HG02938 (cell line): ENCODE data around the gene FAM53A.

Experiments
- ATAC-seq: cut with Tn5 transposase; IDR thresholded peaks from one replicate; pipeline ENCODE4 v1.9.1; 2021; ENCODE audit warnings: mild to moderate bottlenecking, moderate library complexity; ENCODE audit not compliant: unreplicated experiment

FAM53A gene

DNA sequence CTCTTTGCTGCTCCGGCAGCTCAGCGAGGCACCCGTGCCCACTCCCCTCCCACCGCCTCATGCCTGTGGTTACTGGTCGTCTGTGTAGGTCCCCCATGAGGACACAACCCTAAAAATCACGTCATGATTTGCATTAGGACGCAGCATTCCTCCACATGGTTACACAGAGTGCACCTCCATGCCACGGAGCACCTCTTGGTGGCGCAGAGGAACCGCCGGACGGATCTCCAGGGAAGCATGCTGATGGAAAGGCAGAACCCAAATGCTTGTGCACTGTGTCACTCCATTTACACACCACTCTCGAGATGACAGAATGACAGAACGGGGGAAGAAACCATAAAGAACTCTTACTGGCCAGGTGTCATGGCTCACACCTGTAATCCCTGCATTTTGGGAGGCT lies 22.4 kb downstream of the FAM53A start:
- ATAC-seq: no peak

DNA sequence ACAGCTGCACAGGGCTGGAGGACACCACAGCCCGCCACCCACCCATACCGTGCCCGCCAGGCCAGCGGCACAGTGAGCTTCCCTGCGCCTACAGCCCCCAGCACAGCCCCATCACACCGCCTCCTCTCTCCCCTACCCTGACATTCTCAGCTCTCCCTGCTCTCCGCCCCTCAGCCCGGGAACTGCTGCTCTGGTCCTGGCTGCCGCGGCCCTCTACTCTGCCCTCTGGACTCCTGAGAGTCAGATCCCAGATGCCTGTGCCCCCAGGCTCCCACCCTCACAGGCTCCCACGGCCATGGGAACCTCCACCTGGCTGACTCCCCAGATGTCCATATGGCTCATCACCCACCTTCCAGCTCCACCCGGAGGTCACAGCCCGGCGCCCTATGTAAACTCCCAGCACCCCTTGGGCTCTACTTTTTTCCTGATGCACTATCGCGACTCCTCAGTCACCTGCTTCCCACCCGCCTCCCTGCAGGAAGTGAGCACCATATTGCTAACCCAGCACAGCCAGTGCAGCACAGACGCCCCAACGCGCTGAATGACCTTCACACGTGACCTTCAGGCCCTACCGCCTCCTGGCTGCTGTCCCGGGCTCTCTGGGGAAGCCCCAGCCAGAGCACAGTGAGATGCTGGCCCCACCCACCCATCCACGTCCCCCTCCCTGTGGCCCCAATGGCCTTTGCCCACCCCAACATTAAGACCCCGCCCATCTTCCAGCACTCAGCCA lies 23.0 kb downstream of the FAM53A start:
- ATAC-seq: no peak

DNA sequence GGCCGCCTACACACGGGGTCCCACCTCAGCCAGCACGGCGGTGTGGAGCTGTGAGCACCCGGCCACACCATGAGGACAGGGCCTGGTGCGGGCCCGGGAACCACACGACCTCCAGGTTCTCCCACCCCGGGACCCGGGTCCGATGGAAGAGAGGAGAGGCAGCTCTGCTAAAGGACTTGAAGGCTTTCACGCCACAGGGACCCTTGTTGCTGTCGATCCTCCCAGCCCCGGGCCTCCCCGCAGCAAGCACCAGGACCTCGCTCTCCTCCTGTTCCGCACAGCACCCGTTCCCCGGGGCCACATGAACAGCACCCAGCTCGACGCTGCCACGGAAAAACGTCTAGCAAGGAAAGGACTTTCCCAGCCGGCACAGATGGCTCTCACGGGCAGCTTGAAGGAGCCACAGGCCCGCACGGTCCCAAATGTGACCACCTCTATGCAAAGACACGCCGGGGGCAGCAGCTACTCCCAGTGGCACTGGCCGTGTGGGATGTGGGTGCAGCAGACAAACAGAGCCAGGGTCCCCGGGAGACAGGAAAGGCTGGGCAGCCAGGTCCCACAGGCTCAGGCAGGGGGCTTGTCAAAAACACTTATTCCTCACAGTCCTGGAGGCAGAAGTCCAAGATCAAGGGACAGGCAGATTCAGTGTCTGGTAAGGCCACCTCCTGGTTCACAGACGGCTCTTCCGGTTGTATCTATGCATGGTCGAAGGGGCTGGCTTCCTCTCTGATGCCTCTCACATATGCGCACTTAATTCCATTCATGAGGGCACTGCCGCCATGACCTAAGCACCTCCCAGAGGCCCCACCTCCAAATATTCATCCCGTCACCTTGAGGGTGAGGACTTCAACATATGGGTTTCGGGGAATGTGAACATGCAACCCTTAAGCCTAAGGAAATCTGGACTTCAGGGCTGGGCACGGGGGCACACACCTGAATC lies 24.7 kb downstream of the FAM53A start:
- no peak for ATAC-seq

DNA sequence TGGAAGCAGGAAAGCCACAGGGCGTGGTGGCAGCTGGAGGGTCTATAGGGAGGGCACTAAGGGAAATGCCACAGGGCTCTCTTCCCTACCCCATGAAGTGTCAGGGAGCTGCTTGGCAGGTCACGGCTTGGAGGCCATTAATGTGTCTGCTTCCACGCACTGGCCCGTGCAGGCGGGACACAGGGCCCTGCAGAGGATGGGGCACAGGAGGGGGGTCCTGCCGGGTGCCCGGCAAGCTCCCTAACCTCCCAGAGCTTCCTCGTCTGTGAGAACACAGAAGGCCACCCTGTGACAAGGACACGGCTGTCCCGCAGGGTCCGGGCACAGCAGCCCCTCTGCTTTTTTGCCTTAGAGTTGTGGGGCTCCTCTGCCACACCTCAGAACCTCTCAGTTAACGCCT lies 25.5 kb downstream of the FAM53A start:
- ATAC-seq: no peak

DNA sequence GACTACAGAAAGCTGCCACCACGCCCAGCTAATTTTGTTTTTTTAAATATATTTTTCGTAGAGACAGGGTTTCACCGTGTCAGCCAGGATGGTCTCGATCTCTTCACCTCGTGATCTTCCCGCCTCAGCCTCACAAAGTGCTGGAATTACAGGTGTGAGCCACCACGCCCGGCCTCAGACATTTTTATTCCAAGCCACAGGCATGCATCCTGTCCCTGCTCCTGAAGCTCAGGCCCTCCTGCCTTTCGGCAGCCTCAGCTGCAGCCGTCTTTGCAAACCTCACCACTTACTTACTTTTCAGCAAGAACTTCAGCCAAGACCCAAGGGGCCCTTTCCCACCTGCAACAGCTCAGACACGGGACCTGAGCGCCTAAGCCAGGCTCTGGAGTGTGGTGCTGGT lies 26.0 kb downstream of the FAM53A start:
- ATAC-seq: no peak

DNA sequence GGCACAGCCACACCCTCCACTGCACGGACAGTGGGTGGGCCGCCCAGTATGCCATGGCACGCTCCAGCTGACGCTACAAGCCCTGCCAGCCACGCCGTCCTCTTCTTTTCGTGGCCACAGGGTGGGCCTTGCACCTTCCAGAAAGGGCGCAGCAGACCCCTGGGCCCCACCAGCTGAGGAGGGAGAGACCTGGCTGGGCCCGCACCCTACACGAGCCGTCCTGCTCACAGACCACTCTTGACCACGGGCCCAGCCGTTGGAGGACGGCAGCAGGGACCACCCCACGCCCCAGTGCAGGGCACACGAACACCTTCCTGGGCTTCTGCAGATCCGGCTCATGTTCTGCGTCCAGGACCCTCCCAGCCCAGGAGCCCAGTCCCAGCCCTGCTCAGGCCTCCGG lies 27.1 kb downstream of the FAM53A start:
- no peak for ATAC-seq

DNA sequence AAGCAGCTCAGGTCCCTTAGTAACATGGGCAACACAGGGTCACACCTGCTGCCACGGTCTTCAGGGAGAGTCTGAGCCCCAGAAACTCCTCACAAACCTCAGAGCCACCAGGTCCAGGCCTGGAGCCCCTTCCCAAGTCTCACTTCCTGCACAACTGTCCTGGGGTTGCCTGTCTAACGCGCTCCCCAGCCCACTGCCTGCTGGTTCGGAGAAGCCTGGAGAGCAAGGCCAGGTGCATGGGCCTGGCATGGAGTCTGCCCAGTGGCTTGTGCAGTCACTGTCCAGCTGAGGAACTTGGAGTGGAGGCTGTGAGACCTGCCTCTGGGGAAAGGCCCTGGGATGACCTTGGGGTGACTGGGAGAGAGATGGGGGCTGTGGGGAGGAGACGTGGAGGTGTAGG lies 28.0 kb downstream of the FAM53A start:
- no peak for ATAC-seq

DNA sequence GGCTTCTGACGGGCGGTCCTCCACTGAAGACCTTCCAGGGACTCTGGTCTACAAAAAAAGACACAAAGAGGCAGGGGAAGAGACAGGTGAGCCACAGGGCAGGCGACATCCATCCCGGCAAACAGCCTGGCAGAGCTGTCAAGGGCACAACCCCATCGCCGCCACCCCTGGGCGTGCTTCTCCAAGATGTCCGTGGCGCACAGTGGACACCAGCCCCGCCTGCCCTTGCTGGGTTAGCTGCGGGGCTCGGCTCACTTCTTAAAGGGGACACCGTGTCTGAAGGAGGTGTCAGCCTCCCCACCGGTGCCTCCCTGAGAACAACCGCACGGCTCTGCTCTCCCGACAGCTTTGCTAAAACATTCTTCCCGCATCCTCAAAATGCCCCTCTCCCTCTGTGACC lies 28.4 kb downstream of the FAM53A start:
- no peak for ATAC-seq

DNA sequence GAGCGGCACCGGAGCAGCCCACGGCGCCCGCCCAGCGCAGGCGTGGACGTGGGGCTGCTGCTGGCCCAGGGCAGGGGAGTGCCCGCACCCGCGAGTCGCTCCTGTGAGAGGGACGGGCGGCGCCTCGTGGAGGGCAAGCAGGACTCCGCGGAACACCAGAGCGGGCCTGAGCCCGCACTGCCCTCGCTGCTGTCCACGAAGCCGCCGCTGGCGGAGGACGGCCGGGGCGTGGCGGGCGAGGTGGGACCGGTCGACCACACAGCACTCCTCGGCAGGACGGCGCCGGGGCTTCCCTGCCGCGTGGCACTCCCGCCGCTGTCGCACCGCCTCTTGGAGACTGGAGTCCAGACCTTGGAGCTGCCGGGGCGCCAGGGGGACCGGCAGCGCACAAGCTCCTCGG lies 29.0 kb downstream of the FAM53A start:
- no peak for ATAC-seq

DNA sequence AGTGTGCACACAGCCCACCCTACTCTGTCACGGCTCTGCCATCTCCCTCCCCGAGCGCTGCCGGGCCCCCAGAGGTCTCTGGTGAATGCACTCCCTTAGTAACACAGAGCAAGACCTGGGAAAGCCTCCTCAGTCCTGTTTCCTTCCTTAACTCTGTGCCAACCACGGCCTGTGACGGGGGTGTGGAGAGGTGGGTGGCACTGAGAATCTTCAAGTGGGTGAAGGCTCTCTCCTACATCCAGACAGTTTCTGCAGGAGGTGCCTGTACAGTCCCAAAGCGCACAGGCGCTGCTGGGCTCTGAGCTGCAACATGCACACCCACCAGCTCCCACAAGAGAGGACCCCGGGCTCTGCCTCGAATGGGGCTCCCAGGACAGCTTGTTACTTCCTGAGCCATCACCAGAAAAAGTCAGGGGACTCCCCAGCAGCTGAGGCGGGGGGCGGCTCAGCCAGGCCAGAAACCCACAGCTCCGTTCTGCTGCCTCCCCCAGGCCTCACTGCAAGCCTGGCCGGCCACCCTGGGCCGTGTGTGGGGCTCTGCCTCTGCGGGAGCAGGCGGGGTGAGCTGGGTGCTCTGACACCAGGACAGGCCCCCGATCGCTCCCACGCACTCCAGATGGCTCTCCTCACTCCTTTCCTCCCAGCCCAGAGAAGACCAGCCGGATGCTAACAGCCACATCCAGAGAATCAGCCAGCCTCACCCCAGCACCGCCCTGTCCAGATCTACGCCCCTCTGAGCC lies 29.7 kb downstream of the FAM53A start:
- ATAC-seq: no peak

DNA sequence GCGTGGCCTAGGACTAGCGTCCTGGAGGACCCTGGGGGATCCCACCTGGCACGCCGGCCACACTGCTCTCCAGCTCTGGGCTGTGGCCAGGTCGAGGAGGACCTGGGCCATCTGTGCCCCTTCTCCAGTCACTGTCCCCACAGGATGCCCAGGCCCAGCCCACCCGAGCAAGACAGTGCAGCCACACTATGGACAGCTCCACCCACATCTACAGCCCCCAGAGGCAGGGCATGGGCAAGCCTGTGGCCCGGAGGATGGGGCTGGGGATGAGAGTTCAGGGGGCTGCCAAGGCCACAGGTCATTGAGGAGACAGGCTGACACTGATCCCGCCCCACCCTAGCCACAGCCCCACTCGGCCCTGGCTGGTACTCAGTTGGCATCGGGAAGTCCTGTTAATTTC lies 30.3 kb downstream of the FAM53A start:
- no peak for ATAC-seq

DNA sequence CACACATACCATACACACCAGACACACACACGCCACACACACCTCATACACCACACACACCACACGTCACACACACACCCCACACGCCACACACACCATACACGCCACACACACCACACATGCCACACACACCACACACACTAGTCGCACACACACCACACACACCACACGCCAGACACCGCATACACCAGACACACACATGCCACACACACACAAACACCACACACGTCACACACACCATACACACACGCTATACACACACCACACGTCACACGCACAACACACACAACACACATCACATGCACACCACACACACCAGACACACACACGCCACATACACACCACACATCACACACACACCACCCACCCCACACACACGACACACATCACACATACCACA lies 32.0 kb downstream of the FAM53A start:
- no peak for ATAC-seq

DNA sequence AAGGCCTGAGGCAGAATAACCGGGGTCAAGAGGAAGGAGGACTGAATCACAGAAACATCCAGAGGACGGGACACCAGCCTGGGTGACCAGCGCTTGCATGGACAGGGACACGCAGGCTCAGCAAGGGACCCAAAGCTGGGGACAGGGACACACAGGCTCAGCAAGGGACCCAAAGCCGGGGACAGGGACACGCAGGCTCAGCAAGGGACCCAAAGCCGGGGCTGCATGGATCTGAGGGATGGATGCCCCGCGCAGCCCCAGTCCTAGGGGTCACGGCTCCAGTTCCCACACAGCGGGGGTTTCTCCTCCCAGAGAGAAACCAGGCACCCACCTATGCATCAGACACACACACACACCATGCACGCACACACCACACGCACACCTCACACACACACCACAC lies 32.5 kb downstream of the FAM53A start:
- no peak for ATAC-seq

DNA sequence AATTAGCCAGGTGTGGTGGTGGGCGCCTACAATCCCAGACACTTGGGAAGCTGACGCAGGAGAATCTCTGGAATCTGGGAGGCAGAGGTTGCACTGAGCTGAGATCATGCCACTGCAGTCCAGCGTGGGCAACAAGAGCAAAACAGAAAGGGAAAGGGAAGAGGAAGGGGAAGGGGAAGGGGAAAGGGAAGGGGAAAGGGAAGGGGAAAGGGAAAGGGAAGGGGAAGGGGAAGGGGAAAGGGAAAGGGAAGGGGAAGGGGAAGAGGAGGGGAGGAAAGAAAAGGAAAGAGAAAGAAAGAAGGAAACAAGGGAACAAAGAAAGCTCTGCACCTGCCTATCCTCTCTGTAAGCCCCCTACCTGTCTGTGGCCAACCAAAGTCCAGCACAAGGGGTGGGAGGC lies 35.2 kb downstream of the FAM53A start:
- ATAC-seq: no peak

DNA sequence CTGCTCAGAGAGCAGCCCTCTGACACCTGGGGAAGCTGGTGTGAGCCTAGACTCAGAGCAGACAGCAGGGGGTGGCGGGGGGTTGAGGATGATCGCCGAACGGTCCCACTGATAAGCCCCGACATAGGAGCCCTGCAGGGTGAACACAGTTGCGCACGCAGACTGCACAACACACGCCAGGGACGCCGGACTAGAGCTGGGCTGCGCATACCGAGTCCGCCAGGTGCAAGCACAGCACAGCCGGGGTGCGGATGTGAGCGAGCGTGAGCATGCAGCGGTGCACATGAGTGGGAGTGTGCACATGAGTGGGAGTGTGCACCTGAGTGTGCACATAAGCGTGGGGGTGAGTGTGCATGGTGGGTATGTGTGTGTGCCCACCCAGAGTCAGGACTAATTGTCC lies 36.7 kb downstream of the FAM53A start:
- no peak for ATAC-seq

DNA sequence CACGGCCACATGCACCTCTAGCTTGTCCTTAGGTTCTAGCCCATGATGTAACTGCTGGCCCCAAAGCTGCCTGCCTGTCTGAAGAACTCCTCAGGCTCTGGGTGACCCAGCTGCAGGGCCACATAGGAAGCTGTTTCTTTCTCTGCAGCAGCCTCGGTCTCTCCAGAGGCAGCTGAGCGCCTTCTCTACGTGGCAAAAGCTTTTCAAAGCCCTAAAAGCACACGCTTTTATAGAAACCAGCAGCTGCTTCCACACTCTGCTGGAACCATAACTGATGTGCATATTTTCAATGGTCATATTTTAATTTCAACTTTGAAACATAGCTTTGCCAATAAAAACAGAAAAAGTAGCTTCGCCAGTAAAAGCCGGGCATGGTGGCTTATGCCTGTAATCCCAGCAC lies 37.4 kb downstream of the FAM53A start:
- ATAC-seq: no peak

DNA sequence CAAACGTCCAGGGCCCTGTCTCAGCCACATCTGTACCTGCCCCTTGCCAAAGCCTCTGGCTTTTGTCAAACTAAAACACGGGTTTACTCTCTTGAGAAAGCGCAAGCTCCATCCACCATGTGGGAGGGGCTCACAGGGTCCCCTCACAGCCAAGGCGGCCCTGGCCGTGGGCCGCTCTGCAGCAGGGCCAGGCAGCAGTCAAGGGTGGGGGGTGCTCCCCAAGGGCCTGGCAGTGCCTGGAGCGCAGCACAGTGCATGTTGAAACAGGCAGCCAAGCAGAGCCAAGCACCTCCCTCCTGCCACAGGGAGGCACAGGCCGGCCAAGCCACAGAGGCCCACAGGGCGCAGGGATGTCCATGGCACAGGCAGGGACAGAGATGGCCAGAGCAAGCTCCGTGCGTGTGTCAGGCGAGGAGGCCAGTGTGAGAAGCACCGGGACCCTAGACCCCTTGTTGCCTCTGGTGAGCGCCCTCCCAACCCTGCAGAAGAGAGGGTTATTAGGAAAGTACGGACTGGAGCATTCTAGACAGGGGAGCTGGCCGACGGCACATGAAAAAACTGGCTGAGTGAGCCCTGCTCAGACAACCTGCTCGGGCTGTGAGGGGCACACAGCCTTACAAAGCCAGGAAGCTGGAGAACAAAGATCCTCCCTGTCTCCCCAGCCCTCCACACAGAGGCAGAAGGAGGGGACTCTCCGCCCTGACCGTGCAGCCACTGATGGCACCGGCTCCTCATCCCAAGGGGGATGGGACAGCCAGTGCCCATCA lies 39.0 kb downstream of the FAM53A start:
- ATAC-seq: no peak

DNA sequence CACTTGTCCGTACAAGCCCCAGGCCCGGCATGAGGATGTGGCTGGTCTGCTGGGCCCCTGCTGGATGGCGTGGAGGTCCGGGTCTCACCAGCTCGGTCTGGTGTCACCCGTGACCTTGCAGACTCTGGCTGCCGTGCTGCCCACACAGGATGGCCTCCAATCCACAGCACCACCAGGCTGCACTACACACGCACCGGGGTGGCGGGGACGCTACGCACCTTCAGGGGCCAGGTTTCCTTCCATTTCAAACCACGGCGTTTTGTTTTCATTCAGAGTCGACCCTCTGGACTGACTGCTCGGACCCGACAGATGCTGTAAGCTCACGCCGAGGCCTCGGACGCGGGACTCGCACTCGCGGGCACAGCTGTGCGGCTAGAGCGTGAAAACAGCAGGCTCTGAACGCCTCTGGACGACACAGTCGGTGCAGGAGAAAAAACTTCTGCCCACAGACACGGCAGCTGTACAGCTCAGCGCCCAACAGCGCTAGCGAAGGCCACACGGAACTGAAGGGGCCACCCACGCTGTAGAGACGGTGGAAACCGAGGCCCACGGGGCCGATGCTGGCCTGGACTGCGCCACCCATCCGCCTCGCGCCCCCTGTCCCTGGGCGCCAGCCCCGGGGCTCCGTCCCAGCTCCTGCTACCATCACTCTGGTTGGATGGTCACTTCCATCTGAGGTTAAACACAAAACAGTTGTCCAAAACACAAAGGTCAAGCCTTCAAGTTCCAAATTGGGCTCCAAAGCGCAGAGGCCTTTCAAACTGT lies 40.0 kb downstream of the FAM53A start:
- no peak for ATAC-seq

DNA sequence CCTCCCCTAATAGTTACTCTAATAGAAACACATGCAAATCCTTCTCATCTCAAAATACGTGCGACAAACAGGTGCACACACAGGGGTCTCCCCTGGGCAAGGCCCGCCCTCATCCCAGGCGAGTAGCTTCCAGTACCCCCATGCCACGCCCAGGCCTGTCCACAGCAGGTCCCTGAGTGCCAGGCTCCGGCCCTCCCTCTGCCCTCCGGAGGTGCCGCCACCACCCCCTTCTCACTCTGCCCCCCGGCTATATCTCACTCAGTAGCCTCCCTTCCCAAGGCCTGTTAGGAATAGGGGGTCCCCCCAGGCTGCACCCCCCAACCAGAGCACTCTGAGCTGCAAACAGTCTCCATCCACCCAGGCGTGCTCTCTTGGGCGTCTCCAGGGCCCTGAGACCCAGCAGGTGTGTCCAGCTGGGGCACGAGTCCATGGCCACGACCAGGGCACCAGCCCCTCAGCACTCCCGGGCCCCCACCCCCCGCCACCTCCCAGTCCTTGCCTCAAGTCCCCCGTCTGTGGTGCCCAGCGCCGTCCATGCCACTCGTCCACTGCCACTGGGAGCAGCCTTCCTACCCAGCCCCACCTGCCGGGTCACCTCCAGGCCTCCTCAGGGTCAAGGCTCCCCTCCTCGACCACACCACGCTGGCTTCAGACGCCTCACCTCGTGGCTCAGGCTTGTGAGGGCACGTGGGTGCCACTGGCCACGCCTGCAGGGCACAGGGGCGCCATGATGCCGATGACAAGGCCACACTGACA lies 41.7 kb downstream of the FAM53A start:
- ATAC-seq: no peak
